ENCODE measurements around the gene AKAP8L. TPM values are rescaled to one million over a fixed set of nuclear protein-coding genes. Genes with fewer than 3 reads are reported as not detected.

The AKAP8L gene
- total and polyA plus RNA-seq, 2 of the 8 experiments (the other 6 are each of a cell fraction or from before 2014, with no cell fraction given): 75.1 to 138 TPM

DNA sequence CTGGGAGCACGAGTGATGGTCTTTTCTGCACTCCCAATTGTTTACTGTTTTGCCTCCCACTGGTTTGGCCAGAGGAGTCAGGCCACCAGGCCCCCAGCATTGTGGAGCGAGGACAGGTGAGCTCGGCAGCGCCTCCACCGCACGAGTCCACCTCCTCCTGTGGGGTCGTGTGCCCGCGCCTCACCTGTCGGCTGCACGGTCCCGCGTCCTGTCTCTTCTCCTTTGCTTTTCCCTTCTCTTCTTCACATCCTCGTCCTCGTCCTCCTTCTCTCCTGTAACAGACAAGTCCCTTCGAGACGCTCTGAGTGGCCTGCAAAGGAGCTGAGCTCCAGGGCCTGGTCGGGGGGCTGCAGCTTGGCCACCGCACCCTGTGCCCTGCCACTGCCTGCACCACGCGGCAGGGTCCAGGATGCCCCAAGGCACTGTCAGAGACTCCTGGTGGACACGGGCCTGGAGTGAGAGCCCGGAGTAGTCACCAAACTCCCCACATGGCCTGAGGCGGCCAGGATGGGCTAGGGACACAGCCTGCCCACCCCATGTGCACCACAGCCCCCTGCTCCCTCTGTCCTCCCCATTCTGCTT lies 50.6 kb downstream of the AKAP8L start:
- H3K79me1 ChIP-seq (ENCODE audit: low read depth, low read length): peaks cover 5% of the 10 kb centered on the region
- no peak overlapping the region for H2AK5ac ChIP-seq (ENCODE audit: low read depth, low read length)
- H2BK20ac ChIP-seq (ENCODE audit: low read length): no peak overlapping the region
- H2BK5ac ChIP-seq (ENCODE audit: low read depth, low read length): no peak overlapping the region
- H3K23ac ChIP-seq (ENCODE audit: insufficient read length): no peak overlapping the region
- peaks cover 21 to 73% (median 47%) of the 10 kb centered on the region in 4 experiments for H3K36me3 ChIP-seq (ENCODE audit: control insufficient read depth in 2 of 4, insufficient read depth in 4 of 4, low read length in 3 of 4)
- no peaks in the 10 kb centered on the region for H3K23me2 ChIP-seq (ENCODE audit: low read depth, low read length)
- CTCF ChIA-PET (ENCODE audit: partially characterized antibody): interaction anchor here (1.2 to 1.3 kb wide), 2 partner anchors 29 to 116 kb away, joined by 3 read pairs; no protein-coding TSS in a partner anchor
- H3K4me2 ChIP-seq (ENCODE audit: insufficient read depth in 1 of 2, low read depth in 2 of 2, low read length in 2 of 2): no peak overlapping the region
- H3K4me1 ChIP-seq (replicated peaks in 1 of 4; ENCODE audit: control insufficient read depth in 3 of 4, insufficient read depth in 4 of 4, low read length in 3 of 4): no peaks in the 10 kb centered on the region
- no peak overlapping the region for H4K91ac ChIP-seq (replicated peaks; ENCODE audit: insufficient read length, low read length)
- H3K27ac ChIP-seq (ENCODE audit: low read depth, low read length): no peak overlapping the region
- no peak for TF ChIP-seq CEBPB (IDR thresholded peaks at IDR 0.05; ENCODE audit: low read depth, low read length)
- no peak for TF ChIP-seq ASH2L (IDR thresholded peaks at IDR 0.05; ENCODE audit: low read length)
- no peak for TF ChIP-seq SIN3A (conservative IDR thresholded peaks at IDR 0.05 in 1 of 2, IDR thresholded peaks at IDR 0.05 in 1 of 2; ENCODE audit: low read depth in 1 of 2, low read length in 2 of 2)
- no peak for TF ChIP-seq E2F6 (IDR thresholded peaks at IDR 0.05)
- TF ChIP-seq TCF12 (IDR thresholded peaks at IDR 0.05; ENCODE audit: low read depth, low read length): no peak
- no peak for TF ChIP-seq NANOG (IDR thresholded peaks at IDR 0.05; ENCODE audit: insufficient read depth, low read depth, low read length, poor library complexity, severe bottlenecking)
- no peak for TF ChIP-seq GTF2F1 (IDR thresholded peaks at IDR 0.05; ENCODE audit: borderline replicate concordance, low read depth, low read length)
- TF ChIP-seq, protein P1, sequence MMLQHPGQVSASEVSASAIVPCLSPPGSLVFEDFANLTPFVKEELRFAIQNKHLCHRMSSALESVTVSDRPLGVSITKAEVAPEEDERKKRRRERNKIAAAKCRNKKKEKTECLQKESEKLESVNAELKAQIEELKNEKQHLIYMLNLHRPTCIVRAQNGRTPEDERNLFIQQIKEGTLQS (IDR thresholded peaks at IDR 0.05; ENCODE audit: insufficient read depth, low read depth, low read length): no peak
- no peak for DNase-seq (ENCODE audit: low read depth in 1 of 2, low spot score in 2 of 2)
- H2BK15ac ChIP-seq (ENCODE audit: low read length): no peak overlapping the region
- H2BK120ac ChIP-seq (replicated peaks; ENCODE audit: low read depth, low read length): no peak overlapping the region
- no peak overlapping the region for H3K4me3 ChIP-seq (ENCODE audit: extremely low read depth in 1 of 4, insufficient read depth in 2 of 4, low read depth in 3 of 4, low read length in 4 of 4)
- H3K14ac ChIP-seq (ENCODE audit: insufficient read length): no peak overlapping the region
- no peak overlapping the region for H4K8ac ChIP-seq (ENCODE audit: extremely low read depth, insufficient read depth, low read length)
- no peaks in the 10 kb centered on the region for H3K27me3 ChIP-seq (replicated peaks in 1 of 4; ENCODE audit: control insufficient read depth in 3 of 4, extremely low read depth in 1 of 4, insufficient read depth in 3 of 4, low read length in 3 of 4)
- POLR2A ChIA-PET (ENCODE audit: partially characterized antibody): interaction anchor here (0.6 to 5.4 kb wide), 3 partner anchors 10 to 174 kb away, joined by 3 to 37 read pairs (median 3); partner anchors contain the start of genes AKAP8 and AKAP8L
- H4K5ac ChIP-seq (ENCODE audit: insufficient read length, low read depth, low read length): no peak overlapping the region
- H3K9me3 ChIP-seq (ENCODE audit: insufficient read depth in 2 of 2, low read depth in 1 of 2, low read length in 1 of 2): no peaks in the 10 kb centered on the region; a peak in 1 of 4 replicates
- no peak overlapping the region for H2BK12ac ChIP-seq (ENCODE audit: low read depth, low read length)
- no peak overlapping the region for H3K4ac ChIP-seq (replicated peaks; ENCODE audit: insufficient read length, low read depth, low read length)
- 87% methylated on average over 20 of the region's 24 CpGs; no CpG with 5 or more reads in 1 of the 2 experiments for WGBS, 2 experiments (ENCODE audit: extremely low coverage in 1 of 2, insufficient coverage in 1 of 2, insufficient read length in 1 of 2, insufficient replicate concordance in 2 of 2, low coverage in 1 of 2, low lambda C conversion rate in 2 of 2, missing lambda C conversion rate in 1 of 2)
- no peak overlapping the region for H3K9ac ChIP-seq (replicated peaks in 1 of 4; ENCODE audit: extremely low read depth in 1 of 4, low read depth in 3 of 4, low read length in 3 of 4)
- H3K56ac ChIP-seq (replicated peaks; ENCODE audit: insufficient read length, low read depth, low read length): no peak overlapping the region
- H3K79me2 ChIP-seq (ENCODE audit: control insufficient read depth in 1 of 2, insufficient read depth in 2 of 2, low read length in 2 of 2): peaks cover 0 to 11% of the 10 kb centered on the region in 2 experiments; a peak in 1 of 4 replicates
- FAIRE-seq: no peak
- H3K18ac ChIP-seq (ENCODE audit: extremely low read depth, low read length): no peak overlapping the region
- peaks cover 4 to 5% of the 10 kb centered on the region in 2 experiments for H4K20me1 ChIP-seq (replicated peaks in 1 of 2; ENCODE audit: control insufficient read depth in 1 of 2, insufficient read depth in 2 of 2, low read length in 2 of 2)
- no peak overlapping the region for H2AFZ ChIP-seq (ENCODE audit: low read length)

Measured in H1 (cell line).